Osteoblast (primary cell): ENCODE data around the gene MEN1. TPM values are rescaled to one million over a fixed set of nuclear protein-coding genes. Genes with fewer than 3 reads are reported as not detected.

Experiments used
- DNase-seq: peaks from one replicate; pipeline ENCODE4 v3.0.0; 2011; ENCODE audit warnings: low spot score, mixed read lengths; ENCODE audit not compliant: insufficient read length; ENCODE audit errors: missing footprints
- H2AFZ ChIP-seq: 2 replicates; pipeline ENCODE4 v1.6.0; 2011; ENCODE audit warnings: mild to moderate bottlenecking, low read length
- H3K27ac ChIP-seq: 2 replicates; pipeline ENCODE4 v1.5.1; 2011; ENCODE audit warnings: mild to moderate bottlenecking, low read depth, low read length, moderate library complexity
- H3K27me3 ChIP-seq: 2 replicates; pipeline ENCODE4 v1.6.0; 2012; ENCODE audit warnings: mild to moderate bottlenecking, control low read depth, inconsistent platforms, low read length, moderate library complexity; ENCODE audit not compliant: insufficient read depth
- H3K36me3 ChIP-seq: 2 replicates; pipeline ENCODE4 v1.5.1; 2011; ENCODE audit warnings: mild to moderate bottlenecking, low read length, control low read depth, moderate library complexity; ENCODE audit not compliant: insufficient read depth
- H3K4me1 ChIP-seq: 2 replicates; pipeline ENCODE4 v1.5.1; 2011; ENCODE audit warnings: mild to moderate bottlenecking, low read length, control low read depth, moderate library complexity; ENCODE audit not compliant: insufficient read depth
- H3K4me2 ChIP-seq: 2 replicates; pipeline ENCODE4 v1.6.0; 2011; ENCODE audit warnings: mild to moderate bottlenecking, low read length; ENCODE audit not compliant: insufficient read depth
- H3K4me3 ChIP-seq: fragments of 200-600 bp; sonication (generic); 3 replicates; pipeline ENCODE4 v1.5.1; 2012; ENCODE audit warnings: mild to moderate bottlenecking, low read length, inconsistent platforms; ENCODE audit not compliant: insufficient read depth
- H3K79me2 ChIP-seq: 2 replicates; pipeline ENCODE4 v1.6.0; 2012; ENCODE audit warnings: mild to moderate bottlenecking, low read length, control low read depth, inconsistent platforms; ENCODE audit not compliant: insufficient read depth
- H3K9me3 ChIP-seq: 2 replicates; pipeline ENCODE4 v1.5.1; 2011; ENCODE audit warnings: low read depth, low read length, control low read depth
- H4K20me1 ChIP-seq: 2 replicates; pipeline ENCODE4 v1.6.0; 2012; ENCODE audit warnings: mild to moderate bottlenecking, low read length, control low read depth; ENCODE audit not compliant: insufficient read depth
- total RNA-seq: library from RNA; depleted of rRNA; stranded (reverse); fragments of >200 nt; gene quantifications from 2 replicates; pipeline ENCODE4 v1.2.3, GENCODE V29; 2012
- TF ChIP-seq, protein P1 (sequence below): IDR thresholded peaks from 2 replicates; pipeline ENCODE4 v1.5.1; 2011; ENCODE audit warnings: mild to moderate bottlenecking, low read depth, low read length, moderate library complexity; ENCODE audit errors: extremely low read depth

The MEN1 gene
- total RNA-seq, 1 donor: 12.3 TPM

DNA sequence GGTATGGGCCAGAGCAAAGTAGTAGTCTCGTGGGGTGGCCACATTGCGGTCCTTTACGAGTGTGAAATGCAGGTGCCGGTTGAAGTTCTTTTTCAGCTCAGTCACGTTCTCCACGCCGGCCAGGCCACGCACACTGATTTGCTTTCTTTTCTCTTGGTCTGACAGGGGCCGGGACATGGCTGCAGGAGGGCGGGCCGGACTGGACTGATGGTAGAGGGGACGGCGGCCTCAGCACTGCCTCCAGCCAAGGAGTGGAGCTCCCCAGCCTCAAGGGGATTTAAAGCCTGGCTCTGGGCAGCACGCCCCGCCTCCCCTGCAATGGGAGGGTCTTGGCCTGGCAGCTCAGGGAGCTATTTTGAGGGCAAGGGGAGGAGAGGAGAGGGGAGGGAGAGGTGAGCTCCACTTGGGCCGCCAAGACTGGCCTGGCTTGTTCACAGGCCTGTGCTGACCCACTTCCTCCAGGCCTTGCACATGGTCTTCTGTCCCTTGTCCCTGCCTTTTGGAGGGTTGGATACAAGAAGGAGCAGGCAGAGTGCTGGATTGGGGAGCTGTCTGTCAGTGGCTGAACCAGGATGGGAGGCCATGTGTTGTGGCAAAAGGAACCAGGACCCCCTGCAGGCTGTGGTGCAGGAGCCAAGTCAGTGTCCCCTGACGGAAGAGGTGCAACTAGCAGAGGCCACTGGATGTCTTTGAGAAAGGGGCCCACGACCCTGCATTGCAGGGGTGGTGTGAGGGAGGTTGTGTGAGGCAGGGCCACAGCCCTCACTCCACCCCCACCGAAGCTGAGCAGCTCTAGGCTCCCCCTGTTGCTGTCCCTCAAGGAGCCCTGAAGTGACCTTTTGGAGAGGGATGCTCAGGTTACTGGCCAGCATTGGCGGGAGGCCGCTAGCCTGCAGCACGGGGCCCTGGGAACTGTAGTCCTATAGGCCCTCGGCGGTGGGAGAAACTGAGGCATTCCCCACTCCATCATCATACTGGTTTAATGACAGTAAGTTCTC is 50.3 kb downstream of the MEN1 start, which contains the start of gene PYGM:
TSS of gene PYGM (minus strand) at position 253 of the 998 bp plus-strand sequence. CDS start at position 177, 76 bp downstream.
- Histone ChIP-seq H3K4me1 (peaks cover 23% of the 10 kb centered on the region), H3K27ac (no peak within 1 kb of the TSS), H3K4me3 (no peak within 1 kb of the TSS), H3K36me3 (peaks cover 25% of the 10 kb centered on the region), H3K9me3 (no peaks in the 10 kb centered on the region), H3K4me2 (peak within 1 kb of the TSS; percentile 44), H3K79me2 (peaks cover 3% of the 10 kb centered on the region), H3K27me3 (no peaks in the 10 kb centered on the region), H4K20me1 (peaks cover 24% of the 10 kb centered on the region), H2AFZ (peak within 1 kb of the TSS; percentile 29)
- peak; percentile 94 for DNase-seq
- TF ChIP-seq, protein P1, sequence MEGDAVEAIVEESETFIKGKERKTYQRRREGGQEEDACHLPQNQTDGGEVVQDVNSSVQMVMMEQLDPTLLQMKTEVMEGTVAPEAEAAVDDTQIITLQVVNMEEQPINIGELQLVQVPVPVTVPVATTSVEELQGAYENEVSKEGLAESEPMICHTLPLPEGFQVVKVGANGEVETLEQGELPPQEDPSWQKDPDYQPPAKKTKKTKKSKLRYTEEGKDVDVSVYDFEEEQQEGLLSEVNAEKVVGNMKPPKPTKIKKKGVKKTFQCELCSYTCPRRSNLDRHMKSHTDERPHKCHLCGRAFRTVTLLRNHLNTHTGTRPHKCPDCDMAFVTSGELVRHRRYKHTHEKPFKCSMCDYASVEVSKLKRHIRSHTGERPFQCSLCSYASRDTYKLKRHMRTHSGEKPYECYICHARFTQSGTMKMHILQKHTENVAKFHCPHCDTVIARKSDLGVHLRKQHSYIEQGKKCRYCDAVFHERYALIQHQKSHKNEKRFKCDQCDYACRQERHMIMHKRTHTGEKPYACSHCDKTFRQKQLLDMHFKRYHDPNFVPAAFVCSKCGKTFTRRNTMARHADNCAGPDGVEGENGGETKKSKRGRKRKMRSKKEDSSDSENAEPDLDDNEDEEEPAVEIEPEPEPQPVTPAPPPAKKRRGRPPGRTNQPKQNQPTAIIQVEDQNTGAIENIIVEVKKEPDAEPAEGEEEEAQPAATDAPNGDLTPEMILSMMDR: no peak

DNA sequence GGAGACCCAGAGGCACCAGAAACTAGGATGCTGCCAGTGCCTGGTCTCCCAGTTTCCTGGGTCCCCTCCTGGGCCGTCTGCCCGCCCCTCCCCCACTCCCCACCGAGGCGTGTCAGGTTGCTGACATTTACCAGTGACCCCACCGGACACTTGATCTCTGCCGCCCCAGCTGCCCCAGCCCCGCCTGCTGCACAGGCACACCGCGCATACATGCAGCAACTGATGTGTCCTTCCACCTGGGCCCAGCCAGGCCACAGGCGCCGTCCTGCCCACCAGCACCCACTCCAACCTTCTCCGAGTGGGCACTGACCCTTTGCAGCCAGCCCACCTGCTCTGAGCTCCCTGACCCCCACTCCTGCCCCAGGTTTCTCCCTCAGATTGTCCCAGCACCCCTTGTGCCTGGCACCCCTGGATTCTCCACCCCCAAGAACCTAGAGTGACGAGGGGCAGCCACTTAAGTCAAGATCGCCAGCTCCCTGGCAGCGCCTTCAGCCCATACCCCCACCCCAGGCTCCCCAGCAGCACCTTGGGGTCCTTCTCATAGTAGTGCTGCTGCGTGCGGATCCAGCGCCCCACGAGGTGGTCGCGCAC is 51.1 kb downstream of the MEN1 start:
- DNase-seq: peak; percentile 57
- Histone ChIP-seq H2AFZ (peak overlapping the region; percentile 29), H3K79me2 (no peaks in the 10 kb centered on the region), H3K4me2 (peak overlapping the region; percentile 44), H3K4me3 (no peak overlapping the region), H3K9me3 (no peaks in the 10 kb centered on the region), H3K4me1 (peaks cover 23% of the 10 kb centered on the region), H3K27ac (no peak overlapping the region), H4K20me1 (peaks cover 17% of the 10 kb centered on the region), H3K27me3 (no peaks in the 10 kb centered on the region), H3K36me3 (peaks cover 17% of the 10 kb centered on the region)
- TF ChIP-seq, protein P1: no peak

DNA sequence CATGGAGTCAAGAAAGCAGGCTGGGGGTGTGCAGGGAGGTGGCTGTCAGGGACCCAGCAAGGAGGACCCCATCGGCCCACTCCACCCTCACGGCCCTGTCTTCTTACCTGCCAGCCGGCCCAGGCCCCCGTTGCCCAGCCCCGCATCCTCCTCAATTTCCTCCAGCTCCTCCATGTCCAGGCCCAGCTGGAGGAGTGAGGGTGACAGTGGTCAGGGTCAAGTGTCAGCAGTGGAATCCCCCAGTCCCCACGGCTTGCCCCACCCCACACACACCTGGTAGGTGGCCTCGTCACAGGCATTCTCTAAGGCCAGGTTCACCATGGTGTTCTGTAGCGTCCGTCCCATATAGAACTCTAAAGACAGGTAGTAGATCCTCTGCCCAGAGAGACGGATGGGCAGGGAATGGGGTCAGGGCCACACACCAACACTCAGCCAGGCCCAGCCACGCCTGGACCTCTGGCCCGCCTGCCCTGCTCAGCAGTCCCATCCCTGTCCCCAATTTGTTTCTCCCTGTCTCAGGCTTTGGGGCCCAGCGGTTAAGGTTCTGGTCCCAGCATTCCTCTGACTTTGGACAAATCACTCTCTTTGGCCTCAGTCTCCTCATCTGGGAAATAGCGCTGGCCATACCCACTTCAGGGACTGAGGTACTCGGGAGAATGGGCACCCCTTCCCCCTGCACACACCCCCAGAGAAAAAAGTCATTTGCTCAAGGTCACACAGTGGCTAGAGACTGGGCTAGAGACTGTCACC is 51.8 kb downstream of the MEN1 start:
- TF ChIP-seq, protein P1: no peak
- peaks cover 13% of the 10 kb centered on the region for H3K36me3 ChIP-seq
- no peaks in the 10 kb centered on the region for H3K9me3 ChIP-seq
- H3K79me2 ChIP-seq: no peaks in the 10 kb centered on the region
- no peak overlapping the region for H3K4me3 ChIP-seq
- peak; percentile 73 for DNase-seq
- H3K4me1 ChIP-seq: peaks cover 16% of the 10 kb centered on the region
- H4K20me1 ChIP-seq: peaks cover 10% of the 10 kb centered on the region
- no peak overlapping the region for H3K4me2 ChIP-seq
- H3K27me3 ChIP-seq: no peaks in the 10 kb centered on the region
- no peak overlapping the region for H2AFZ ChIP-seq
- H3K27ac ChIP-seq: no peak overlapping the region
